Endothelial cell of umbilical vein (primary cell): ENCODE results near the gene ARMC3. TPM values are rescaled to one million over a fixed set of nuclear protein-coding genes. Genes with fewer than 3 reads are reported as not detected.

Experiments
- BruUV-seq: library from RNA; stranded (reverse); fragments of 400-500 nt; replicated peaks from 2 replicates; lab custom pipeline; 2021; lab: Mats Ljungman, UMichigan
- CTCF ChIA-PET: fragments of 300-600, 350-600 bp; sonication (Branson Sonifier 250); formaldehyde crosslinking; loops from one replicate; lab custom pipeline; 2021; ENCODE audit warnings: antibody characterized with exemption, inconsistent platforms; lab: Charles Lee
- POLR2A ChIA-PET: fragments of 300-600, 350-600 bp; sonication (Branson Sonifier 250); formaldehyde crosslinking; loops from one replicate; lab custom pipeline; 2021; ENCODE audit warnings: antibody characterized with exemption, inconsistent platforms; lab: Charles Lee
- DNase-seq: peaks from one replicate; pipeline ENCODE4 v3.0.0-alpha.2; 2011; ENCODE audit warnings: low read depth, low spot score
- FAIRE-seq: peaks from 2 replicates; lab custom pipeline; 2011; peaks lifted over from hg19 to GRCh38; lab: Jason Lieb, UNC
- H2AFZ ChIP-seq: 2 replicates; pipeline ENCODE4 v1.6.0; 2012; ENCODE audit warnings: low read depth, low read length, control low read depth, inconsistent platforms
- H3K27ac ChIP-seq: 2 replicates; pipeline ENCODE4 v1.5.1; 2011; ENCODE audit warnings: low read depth, mild to moderate bottlenecking, control low read depth, low read length, moderate library complexity; ENCODE audit not compliant: insufficient read depth
- H3K27me3 ChIP-seq, 2 experiments: 2 replicates each; pipeline versions ENCODE4 v1.6.0 to v1.6.1; 2011; ENCODE audit warnings: low read length in 2 of 2, mixed read lengths in 1 of 2; ENCODE audit not compliant: control insufficient read depth in 2 of 2, insufficient read depth in 2 of 2
- H3K36me3 ChIP-seq, 2 experiments: 2 replicates in 1 of 2; 3 replicates in 1 of 2; pipeline ENCODE4 v1.5.1; 2011; ENCODE audit warnings: low read length in 2 of 2, mild to moderate bottlenecking in 1 of 2, moderate library complexity in 1 of 2; ENCODE audit not compliant: control insufficient read depth in 2 of 2, insufficient read depth in 2 of 2; ENCODE audit errors: extremely low read depth in 1 of 2
- H3K4me1 ChIP-seq: 3 replicates; pipeline ENCODE4 v1.5.1; 2011; ENCODE audit warnings: mild to moderate bottlenecking, low read length; ENCODE audit not compliant: control insufficient read depth, insufficient read depth; ENCODE audit errors: extremely low read depth
- H3K4me2 ChIP-seq: 2 replicates; pipeline ENCODE4 v1.6.1; 2011; ENCODE audit warnings: low read length, control low read depth, mixed read lengths; ENCODE audit not compliant: insufficient read depth
- H3K4me3 ChIP-seq, 3 experiments: fragments of 200-600 bp in 1 of 3; sonication (generic), shearing (Covaris generic) in 1 of 3; replicated peaks in 1 of 3; 2 replicates each; pipeline ENCODE4 v1.5.1; 2011 to 2016; ENCODE audit warnings: control low read depth in 3 of 3, low read length in 3 of 3, mild to moderate bottlenecking in 2 of 3, inconsistent platforms in 1 of 3, low read depth in 1 of 3, moderate library complexity in 1 of 3; ENCODE audit not compliant: insufficient read depth in 1 of 3
- H3K79me2 ChIP-seq: 2 replicates; pipeline ENCODE4 v1.6.0; 2012; ENCODE audit warnings: low read length, inconsistent platforms; ENCODE audit not compliant: control insufficient read depth, insufficient read depth
- H3K9ac ChIP-seq: replicated peaks from 2 replicates; pipeline ENCODE3; 2011; ENCODE audit warnings: low read length, control low read depth; ENCODE audit not compliant: insufficient read depth; ENCODE audit errors: extremely low read depth
- H3K9me1 ChIP-seq: replicated peaks from 3 replicates; pipeline ENCODE4 v1.6.0; 2011; ENCODE audit warnings: mild to moderate bottlenecking, low read length; ENCODE audit not compliant: control insufficient read depth, insufficient read depth; ENCODE audit errors: extremely low read depth
- H3K9me3 ChIP-seq: replicated peaks from 2 replicates; pipeline ENCODE4 v1.5.1; 2012; ENCODE audit warnings: low read length, inconsistent platforms; ENCODE audit not compliant: control insufficient read depth, insufficient read depth
- H4K20me1 ChIP-seq: replicated peaks from 2 replicates; pipeline ENCODE3; 2011; ENCODE audit warnings: mild to moderate bottlenecking, low read length; ENCODE audit not compliant: control insufficient read depth, insufficient read depth; ENCODE audit errors: extremely low read depth
- CTCF ChIP-seq, 2 donors: IDR thresholded peaks; 1 replicate in 1 of 2; 2 replicates in 1 of 2; pipeline ENCODE4 v1.5.1; 2011; ENCODE audit warnings: low read length in 2 of 2, mild to moderate bottlenecking in 2 of 2, moderate library complexity in 2 of 2, control low read depth in 1 of 2, inconsistent platforms in 1 of 2, low read depth in 1 of 2; ENCODE audit not compliant: insufficient read depth in 1 of 2; ENCODE audit errors: extremely low read depth in 1 of 2
- EZH2 ChIP-seq: IDR thresholded peaks from 2 replicates; pipeline ENCODE4 v1.6.1; 2012; ENCODE audit warnings: borderline replicate concordance, low read depth, mild to moderate bottlenecking, moderate library complexity, low read length, inconsistent platforms; ENCODE audit not compliant: severe bottlenecking
- FOS ChIP-seq: IDR thresholded peaks from 2 replicates; pipeline ENCODE4 v1.6.1; 2011; ENCODE audit warnings: mild to moderate bottlenecking, low read length, moderate library complexity, borderline replicate concordance; ENCODE audit not compliant: insufficient read depth
- GATA2 ChIP-seq: IDR thresholded peaks from 2 replicates; pipeline ENCODE4 v1.7.0; 2011; ENCODE audit warnings: low read depth, mild to moderate bottlenecking, moderate library complexity, mixed read lengths, low read length; ENCODE audit not compliant: insufficient read length, insufficient read depth
- JUN ChIP-seq: IDR thresholded peaks from 2 replicates; pipeline ENCODE4 v1.6.1; 2011; ENCODE audit warnings: borderline replicate concordance, low read depth; ENCODE audit not compliant: insufficient read length, insufficient read depth
- MYC ChIP-seq: IDR thresholded peaks from one replicate; pipeline ENCODE4 v1.6.1; 2011; ENCODE audit warnings: mild to moderate bottlenecking, low read depth, low read length
- POLR2A ChIP-seq: IDR thresholded peaks from 2 replicates; pipeline ENCODE4 v1.6.1; 2012; ENCODE audit warnings: low read depth, mild to moderate bottlenecking, control low read depth, low read length
- POLR2AphosphoS5 ChIP-seq: IDR thresholded peaks from 2 replicates; pipeline ENCODE4 v1.6.1; 2012; ENCODE audit warnings: low read depth, mild to moderate bottlenecking, control low read depth, low read length, moderate library complexity; ENCODE audit not compliant: insufficient read depth
- dilution Hi-C: fragments of 300-500 bp; cut with MboI; formaldehyde crosslinking; loops from one replicate; pipeline ENCODE4 v1.15.0; 2019; ENCODE audit warnings: low sequenced_read_pairs; ENCODE audit not compliant: extremely low pct_ligation_motif_present
- intact Hi-C: fragments of 100-400 bp; cut with micrococcal nuclease; formaldehyde crosslinking; loops from one replicate; pipeline ENCODE4 v1.10.0; 2022
- polyA plus RNA-seq, 4 experiments: library from polyadenylated mRNA; depleted of rRNA in 3 of 4; stranded (reverse) in 3 of 4; unstranded in 1 of 4; fragments of >200 nt; gene quantifications; 2 replicates each; pipeline versions ENCODE4 v1.2.1 to v1.2.3, GENCODE V29; 2011 to 2012; ENCODE audit warnings: missing spikeins in 1 of 4
- total RNA-seq: library from RNA; stranded (reverse); gene quantifications from 2 replicates; pipeline ENCODE4 v1.2.3, GENCODE V29; 2021
- TF ChIP-seq, protein P1 (sequence below): IDR thresholded peaks from 2 replicates; pipeline ENCODE4 v1.6.1; 2011; ENCODE audit not compliant: insufficient read depth, insufficient read length

ARMC3 gene
- total and polyA plus RNA-seq, 2 donors (not counting 3 experiments of a cell fraction or from before 2014, with no cell fraction given) = not detected

DNA sequence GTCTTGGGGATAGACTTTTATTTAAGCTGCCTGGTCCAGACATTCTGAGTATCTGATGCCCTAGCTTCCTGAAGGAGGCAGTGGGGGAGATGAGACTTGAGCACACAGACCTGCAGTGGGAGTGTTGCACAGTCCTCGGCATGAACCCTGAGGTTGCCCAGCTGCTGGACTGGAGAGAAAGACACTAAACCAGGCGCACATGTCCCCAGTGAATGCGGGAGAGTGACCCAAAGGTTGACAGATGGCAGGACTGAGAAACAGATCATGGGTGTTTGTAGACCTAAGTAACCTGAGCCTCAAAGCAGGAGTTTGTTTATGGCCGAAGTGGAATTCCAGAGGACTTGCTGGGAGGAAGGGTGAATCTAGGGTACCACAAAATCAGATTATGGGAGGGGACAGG is 151.8 kb downstream of the ARMC3 start:
- no peak overlapping the region for H3K9ac ChIP-seq
- TF ChIP-seq POLR2AphosphoS5 = no peak
- TF ChIP-seq MYC = no peak
- TF ChIP-seq, protein P1, sequence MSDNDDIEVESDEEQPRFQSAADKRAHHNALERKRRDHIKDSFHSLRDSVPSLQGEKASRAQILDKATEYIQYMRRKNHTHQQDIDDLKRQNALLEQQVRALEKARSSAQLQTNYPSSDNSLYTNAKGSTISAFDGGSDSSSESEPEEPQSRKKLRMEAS = no peak
- TF ChIP-seq GATA2 = no peak
- TF ChIP-seq EZH2 = no peak
- TF ChIP-seq FOS = no peak
- no peak for TF ChIP-seq CTCF (IDR thresholded peaks at IDR 0.05; ENCODE audit: extremely low read depth in 1 of 2, insufficient read depth in 1 of 2, low read depth in 1 of 2, low read length in 2 of 2)
- no peak for TF ChIP-seq POLR2A
- no peak for TF ChIP-seq JUN
- H3K9me1 ChIP-seq = no peaks in the 10 kb centered on the region
- no peak overlapping the region for H3K4me2 ChIP-seq
- H2AFZ ChIP-seq = no peak overlapping the region
- dilution Hi-C loops = no loop called here
- BruUV-seq = no TSS peak
- H3K4me3 ChIP-seq = no peak overlapping the region
- intact Hi-C loops = no loop called here
- no peaks in the 10 kb centered on the region for H3K4me1 ChIP-seq
- no peak for DNase-seq
- H3K36me3 ChIP-seq = no peaks in the 10 kb centered on the region
- H3K9me3 ChIP-seq = no peaks in the 10 kb centered on the region
- peaks cover 13 to 34% of the 10 kb centered on the region in 2 experiments for H3K27me3 ChIP-seq
- no peaks in the 10 kb centered on the region for H3K79me2 ChIP-seq
- no peak overlapping the region for H3K27ac ChIP-seq
- ChIA-PET CTCF (no interaction called here), POLR2A (no interaction called here)
- no peaks in the 10 kb centered on the region for H4K20me1 ChIP-seq
- no peak for FAIRE-seq
